ENCODE results near the gene TTC19. TPM values are rescaled to one million over a fixed set of nuclear protein-coding genes. Genes with fewer than 3 reads are reported as not detected.
A peak's percentile ranks its signal among the peaks of the same experiment; 100 is the strongest.

The TTC19 gene
- total and polyA plus RNA-seq, 2 of the 8 experiments (the other 6 are each of a cell fraction or from before 2014, with no cell fraction given) = 11.8 to 55.0 TPM

- Histone ChIP-seq H4K8ac (ENCODE audit: extremely low read depth, insufficient read depth, low read length) (no peak overlapping the region), H4K91ac (replicated peaks; ENCODE audit: insufficient read length, low read length) (no peak overlapping the region), H3K27me3 (replicated peaks in 1 of 4; ENCODE audit: control insufficient read depth in 3 of 4, extremely low read depth in 1 of 4, insufficient read depth in 3 of 4, low read length in 3 of 4) (no peaks in the 10 kb centered on the region), H3K9ac (replicated peaks in 1 of 4; ENCODE audit: extremely low read depth in 1 of 4, low read depth in 3 of 4, low read length in 3 of 4) (no peak overlapping the region), H3K27ac (ENCODE audit: low read depth, low read length) (no peak overlapping the region), H3K56ac (replicated peaks; ENCODE audit: insufficient read length, low read depth, low read length) (no peak overlapping the region), H3K23me2 (ENCODE audit: low read depth, low read length) (no peaks in the 10 kb centered on the region), H2BK5ac (ENCODE audit: low read depth, low read length) (no peak overlapping the region; the same call in 1 of the 2 replicates), H3K9me3 (ENCODE audit: insufficient read depth in 2 of 2, low read depth in 1 of 2, low read length in 1 of 2) (no peaks in the 10 kb centered on the region), H3K4me1 (replicated peaks in 1 of 4; ENCODE audit: control insufficient read depth in 3 of 4, insufficient read depth in 4 of 4, low read length in 3 of 4) (peaks cover 0 to 6% (median 3%) of the 10 kb centered on the region in 4 experiments; a peak in 3 of 7 replicates), H3K4me3 (ENCODE audit: extremely low read depth in 1 of 4, insufficient read depth in 2 of 4, low read depth in 3 of 4, low read length in 4 of 4) (no peak overlapping the region), H2BK12ac (ENCODE audit: low read depth, low read length) (no peak overlapping the region), H2AFZ (ENCODE audit: low read length) (no peak overlapping the region), H3K79me1 (ENCODE audit: low read depth, low read length) (no peaks in the 10 kb centered on the region), H3K18ac (ENCODE audit: extremely low read depth, low read length) (peak overlapping the region; percentile 60; the same call in 1 of the 2 replicates), H3K36me3 (ENCODE audit: control insufficient read depth in 2 of 4, insufficient read depth in 4 of 4, low read length in 3 of 4) (no peaks in the 10 kb centered on the region), H2AK5ac (ENCODE audit: low read depth, low read length) (0 out of 2 replicates have a peak overlapping the region, but pooled peaks have one; percentile 53), H4K5ac (ENCODE audit: insufficient read length, low read depth, low read length) (no peak overlapping the region), H3K23ac (ENCODE audit: insufficient read length) (no peak overlapping the region), H3K4ac (replicated peaks; ENCODE audit: insufficient read length, low read depth, low read length) (no peak overlapping the region), H3K14ac (ENCODE audit: insufficient read length) (no peak overlapping the region), H2BK20ac (ENCODE audit: low read length) (no peak overlapping the region), H3K79me2 (ENCODE audit: control insufficient read depth in 1 of 2, insufficient read depth in 2 of 2, low read length in 2 of 2) (no peaks in the 10 kb centered on the region), H2BK15ac (ENCODE audit: low read length) (no peak overlapping the region), H4K20me1 (replicated peaks in 1 of 2; ENCODE audit: control insufficient read depth in 1 of 2, insufficient read depth in 2 of 2, low read length in 2 of 2) (no peaks in the 10 kb centered on the region), H3K4me2 (ENCODE audit: insufficient read depth in 1 of 2, low read depth in 2 of 2, low read length in 2 of 2) (no peak overlapping the region), H2BK120ac (replicated peaks; ENCODE audit: low read depth, low read length) (no peak overlapping the region)
- ChIA-PET CTCF (ENCODE audit: partially characterized antibody) (interaction anchor here (0.7 to 3.4 kb wide), 5 partner anchors 11 to 22 kb away, joined by 3 to 14 read pairs (median 4); partner anchors contain the start of gene ADORA2B), POLR2A (ENCODE audit: partially characterized antibody) (interaction anchor here (2.4 kb wide), 2 partner anchors 8 to 13 kb away, joined by 11 to 12 read pairs; no protein-coding TSS in a partner anchor)
- no peak for FAIRE-seq
- DNase-seq (ENCODE audit: low read depth in 1 of 2, low spot score in 2 of 2) = no peak
- 76% methylated on average over 4 of the region's 4 CpGs; no CpG with 5 or more reads in 1 of the 2 experiments for WGBS, 2 experiments (ENCODE audit: extremely low coverage in 1 of 2, insufficient coverage in 1 of 2, insufficient read length in 1 of 2, insufficient replicate concordance in 2 of 2, low coverage in 1 of 2, low lambda C conversion rate in 2 of 2, missing lambda C conversion rate in 1 of 2)
- TF ChIP-seq SIN3A (conservative IDR thresholded peaks at IDR 0.05 in 1 of 2, IDR thresholded peaks at IDR 0.05 in 1 of 2; ENCODE audit: low read depth in 1 of 2, low read length in 2 of 2) (no peak), CEBPB (IDR thresholded peaks at IDR 0.05; ENCODE audit: low read depth, low read length) (no peak), SRF (IDR thresholded peaks at IDR 0.05; ENCODE audit: low read depth, low read length) (no peak), RAD21 (IDR thresholded peaks at IDR 0.05 in 1 of 2, conservative IDR thresholded peaks at IDR 0.05 in 1 of 2; ENCODE audit: low read depth in 2 of 2, low read length in 2 of 2) (no peak), KDM1A (IDR thresholded peaks at IDR 0.05; ENCODE audit: borderline replicate concordance, low read length) (no peak), CBX8 (IDR thresholded peaks at IDR 0.05; ENCODE audit: borderline replicate concordance, low read depth, low read length) (no peak), SP2 (IDR thresholded peaks at IDR 0.05; ENCODE audit: low read length) (no peak), EP300 (IDR thresholded peaks at IDR 0.05; ENCODE audit: borderline replicate concordance in 1 of 2, low read depth in 2 of 2, low read length in 2 of 2) (no peak), HDAC6 (IDR thresholded peaks at IDR 0.05; ENCODE audit: low read depth, low read length) (no peak), CTCF (IDR thresholded peaks at IDR 0.05; ENCODE audit: control extremely low read depth in 1 of 3, insufficient read depth in 1 of 3, low read depth in 1 of 3, low read length in 3 of 3) (no peak)
Observed at GRCh38 chr17:15958484-15958854, 41.2 kb upstream of the TTC19 start.

Data from H1 (cell line).